Type B pancreatic cell (in vitro differentiated cells): ENCODE measurements around the gene TSFM. TPM values are rescaled to one million over a fixed set of nuclear protein-coding genes. Genes with fewer than 3 reads are reported as not detected.

ENCODE experiments used
- DNase-seq: peaks from one replicate; pipeline ENCODE4 v3.0.0; 2021; ENCODE audit warnings: mixed read lengths; ENCODE audit not compliant: unreplicated experiment; ENCODE audit errors: extremely low spot score
- H3K27ac Mint-ChIP-seq: 2 replicates; pipeline ENCODE4 v1.8.0; 2021; ENCODE audit warnings: mild to moderate bottlenecking, mixed read lengths
- H3K27me3 Mint-ChIP-seq: 2 replicates; pipeline ENCODE4 v1.8.0; 2021; ENCODE audit warnings: mixed read lengths
- H3K36me3 Mint-ChIP-seq: 2 replicates; pipeline ENCODE4 v1.8.0; 2021; ENCODE audit warnings: mixed read lengths
- H3K4me1 Mint-ChIP-seq: one replicate; pipeline ENCODE4 v1.8.0; 2021; ENCODE audit warnings: mixed read lengths; ENCODE audit not compliant: unreplicated experiment
- H3K4me3 Mint-ChIP-seq: 2 replicates; pipeline ENCODE4 v1.8.0; 2021; ENCODE audit warnings: mild to moderate bottlenecking, mixed read lengths
- H3K9me3 Mint-ChIP-seq: 2 replicates; pipeline ENCODE4 v1.8.0; 2021; ENCODE audit warnings: mixed read lengths
- CTCF ChIP-seq: fragments of 200-600 bp; sonication (generic); conservative IDR thresholded peaks from 2 replicates; pipeline ENCODE4 v1.5.0; 2021; ENCODE audit warnings: antibody characterized with exemption, mild to moderate bottlenecking
- total RNA-seq: library from RNA; stranded (reverse); gene quantifications from 2 replicates; pipeline ENCODE4 v1.2.1, GENCODE V29; 2021; ENCODE audit warnings: low replicate concordance

Gene TSFM
- total RNA-seq, 1 donor from 2014 or later = 33.0 TPM

- DNase-seq = no peak
- no peak for TF ChIP-seq CTCF
- no peak overlapping the region for H3K27ac Mint-ChIP-seq
- H3K27me3 Mint-ChIP-seq = no peaks in the 10 kb centered on the region
- no peaks in the 10 kb centered on the region for H3K9me3 Mint-ChIP-seq
- no peak overlapping the region for H3K4me3 Mint-ChIP-seq
- H3K36me3 Mint-ChIP-seq = peaks cover 7% of the 10 kb centered on the region
- H3K4me1 Mint-ChIP-seq = no peaks in the 10 kb centered on the region
These were observed 18.4 kb downstream of the TSFM start for GRCh38 chr12:57800965-57801364.

- no peak for TF ChIP-seq CTCF
- Mint-ChIP-seq H3K27ac (no peak overlapping the region), H3K4me3 (no peak overlapping the region), H3K9me3 (no peaks in the 10 kb centered on the region), H3K36me3 (peaks cover 7% of the 10 kb centered on the region), H3K27me3 (no peaks in the 10 kb centered on the region), H3K4me1 (no peaks in the 10 kb centered on the region)
- DNase-seq = no peak
These were observed 20.0 kb downstream of the TSFM start for GRCh38 chr12:57802607-57803006.

DNA sequence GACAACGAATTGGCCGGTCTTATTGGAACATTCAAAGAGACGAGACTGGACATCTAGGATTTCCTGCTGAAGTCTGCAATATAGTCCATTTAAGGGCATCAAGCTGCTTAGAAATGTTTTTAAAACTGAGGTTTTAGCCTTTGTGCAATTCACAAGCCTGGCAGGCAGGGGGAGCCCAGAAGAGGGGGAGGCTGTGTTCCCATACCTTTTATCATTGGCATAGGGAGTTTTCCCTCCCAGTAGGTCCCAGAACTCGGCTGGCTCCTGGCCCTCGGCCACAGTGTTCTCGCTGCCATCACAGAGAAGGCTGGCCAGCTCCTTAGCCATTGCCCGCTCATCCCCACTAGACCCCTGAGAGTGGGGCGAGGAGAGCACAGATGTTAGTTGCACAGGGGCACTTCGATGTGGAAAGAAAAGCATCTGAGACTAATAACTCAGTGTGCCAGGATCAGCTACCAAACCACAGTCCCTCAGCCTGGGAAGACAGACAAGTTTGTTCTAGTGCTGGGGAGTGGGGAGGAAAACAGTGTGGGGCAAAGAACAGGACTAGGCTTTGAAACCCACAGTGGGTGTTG is 20.8 kb downstream of the TSFM start:
- Mint-ChIP-seq H3K27me3 (no peaks in the 10 kb centered on the region), H3K9me3 (no peaks in the 10 kb centered on the region), H3K27ac (no peak overlapping the region), H3K36me3 (peaks cover 7% of the 10 kb centered on the region), H3K4me1 (no peaks in the 10 kb centered on the region), H3K4me3 (no peak overlapping the region)
- no peak for DNase-seq
- TF ChIP-seq CTCF = peak; percentile 80

GRCh38 chr12:57806677-57807076 is 24.1 kb downstream of the TSFM start:
- TF ChIP-seq CTCF = no peak
- Mint-ChIP-seq H3K4me3 (no peak overlapping the region), H3K4me1 (no peaks in the 10 kb centered on the region), H3K9me3 (no peaks in the 10 kb centered on the region), H3K36me3 (no peaks in the 10 kb centered on the region), H3K27ac (no peak overlapping the region), H3K27me3 (no peaks in the 10 kb centered on the region)
- DNase-seq = no peak

GRCh38 chr12:57807285-57807684 is 24.7 kb downstream of the TSFM start:
- H3K27me3 Mint-ChIP-seq = no peaks in the 10 kb centered on the region
- no peak overlapping the region for H3K27ac Mint-ChIP-seq
- H3K4me1 Mint-ChIP-seq = no peaks in the 10 kb centered on the region

More at GRCh38 chr12:57807285-57807684, 24.7 kb downstream of the TSFM start:
- Mint-ChIP-seq H3K36me3 (no peaks in the 10 kb centered on the region), H3K9me3 (no peaks in the 10 kb centered on the region), H3K4me3 (no peak overlapping the region)
- TF ChIP-seq CTCF = no peak
- DNase-seq = no peak
